ENCODE data around the gene SBF2.
"Not testable (repeated sequence)": the region's sequence is repeated elsewhere in the genome, so short reads cannot be mapped to it uniquely, and the experiment has no call there.

SBF2 gene

GRCh38 chr11:9941991-9942390 is 352.0 kb downstream of the SBF2 start:
- Histone ChIP-seq H3K79me2 (ENCODE audit: insufficient read depth, low read length) (no peaks in the 10 kb centered on the region), H3K4me3 (ENCODE audit: insufficient read depth, low read length, poor library complexity, severe bottlenecking) (no peak overlapping the region), H3K9ac (ENCODE audit: low read length) (no peak overlapping the region), H3K4me2 (ENCODE audit: low read depth, low read length, poor library complexity, severe bottlenecking) (no peak overlapping the region), H3K9me2 (replicated peaks; ENCODE audit: insufficient read depth, low read length) (no peaks in the 10 kb centered on the region), H3K36me3 (ENCODE audit: low read length) (no peaks in the 10 kb centered on the region), H3F3A (ENCODE audit: insufficient read depth) (no peaks in the 10 kb centered on the region), H2AFZ (ENCODE audit: low read depth, low read length, severe bottlenecking) (no peak overlapping the region), H4K20me1 (ENCODE audit: low read depth, low read length) (no peaks in the 10 kb centered on the region), H3K27ac (ENCODE audit: low read depth, low read length) (no peak overlapping the region), H3K9me3 (ENCODE audit: insufficient read depth, low read length) (no peaks in the 10 kb centered on the region), H3K27me3 (ENCODE audit: low read length) (no peaks in the 10 kb centered on the region)
- no peak for TF ChIP-seq CTCF (IDR thresholded peaks at IDR 0.05; ENCODE audit: insufficient read depth, low read length, poor library complexity, severe bottlenecking)
- no peak for TF ChIP-seq EZH2phosphoT487 (conservative IDR thresholded peaks at IDR 0.05; ENCODE audit: low read length)

GRCh38 chr11:9939150-9939549 is 354.9 kb downstream of the SBF2 start:
- not testable (repeated sequence) for H3K79me2 ChIP-seq (ENCODE audit: insufficient read depth, low read length); H3K9me3 ChIP-seq (ENCODE audit: insufficient read depth, low read length); H3K27me3 ChIP-seq (ENCODE audit: low read length); H4K20me1 ChIP-seq (ENCODE audit: low read depth, low read length); H3K36me3 ChIP-seq (ENCODE audit: low read length); H3K4me3 ChIP-seq (ENCODE audit: insufficient read depth, low read length, poor library complexity, severe bottlenecking); H3F3A ChIP-seq (ENCODE audit: insufficient read depth); H3K9me2 ChIP-seq (replicated peaks; ENCODE audit: insufficient read depth, low read length); H3K9ac ChIP-seq (ENCODE audit: low read length); H3K4me2 ChIP-seq (ENCODE audit: low read depth, low read length, poor library complexity, severe bottlenecking); H3K27ac ChIP-seq (ENCODE audit: low read depth, low read length); H2AFZ ChIP-seq (ENCODE audit: low read depth, low read length, severe bottlenecking)

- Histone ChIP-seq H3K36me3 (ENCODE audit: low read length) (no peaks in the 10 kb centered on the region), H3K79me2 (ENCODE audit: insufficient read depth, low read length) (no peaks in the 10 kb centered on the region), H3K4me2 (ENCODE audit: low read depth, low read length, poor library complexity, severe bottlenecking) (no peak overlapping the region), H4K20me1 (ENCODE audit: low read depth, low read length) (no peaks in the 10 kb centered on the region), H3K9ac (ENCODE audit: low read length) (no peak overlapping the region), H3K27ac (ENCODE audit: low read depth, low read length) (no peak overlapping the region), H3F3A (ENCODE audit: insufficient read depth) (no peaks in the 10 kb centered on the region), H2AFZ (ENCODE audit: low read depth, low read length, severe bottlenecking) (no peak overlapping the region), H3K27me3 (ENCODE audit: low read length) (no peaks in the 10 kb centered on the region), H3K9me2 (replicated peaks; ENCODE audit: insufficient read depth, low read length) (no peaks in the 10 kb centered on the region), H3K4me3 (ENCODE audit: insufficient read depth, low read length, poor library complexity, severe bottlenecking) (no peak overlapping the region), H3K9me3 (ENCODE audit: insufficient read depth, low read length) (no peaks in the 10 kb centered on the region)
- TF ChIP-seq CTCF (IDR thresholded peaks at IDR 0.05; ENCODE audit: insufficient read depth, low read length, poor library complexity, severe bottlenecking), result no peak
- TF ChIP-seq EZH2phosphoT487 (conservative IDR thresholded peaks at IDR 0.05; ENCODE audit: low read length), result no peak
Measured at GRCh38 chr11:9936754-9937153, 357.3 kb downstream of the SBF2 start.

GRCh38 chr11:9932843-9933242 is 361.2 kb downstream of the SBF2 start:
- H3K9me3 ChIP-seq (ENCODE audit: insufficient read depth, low read length); H3K36me3 ChIP-seq (ENCODE audit: low read length); H3K9ac ChIP-seq (ENCODE audit: low read length); H3K9me2 ChIP-seq (replicated peaks; ENCODE audit: insufficient read depth, low read length); H3K27ac ChIP-seq (ENCODE audit: low read depth, low read length); H2AFZ ChIP-seq (ENCODE audit: low read depth, low read length, severe bottlenecking); H3F3A ChIP-seq (ENCODE audit: insufficient read depth); H3K79me2 ChIP-seq (ENCODE audit: insufficient read depth, low read length); H3K4me2 ChIP-seq (ENCODE audit: low read depth, low read length, poor library complexity, severe bottlenecking); H4K20me1 ChIP-seq (ENCODE audit: low read depth, low read length); H3K27me3 ChIP-seq (ENCODE audit: low read length); H3K4me3 ChIP-seq (ENCODE audit: insufficient read depth, low read length, poor library complexity, severe bottlenecking): not testable (repeated sequence)

- H3K36me3 ChIP-seq (ENCODE audit: low read length); H3K4me2 ChIP-seq (ENCODE audit: low read depth, low read length, poor library complexity, severe bottlenecking): not testable (repeated sequence)
Measured at GRCh38 chr11:9930562-9931331, 363.3 kb downstream of the SBF2 start.

More at GRCh38 chr11:9930562-9931331, 363.3 kb downstream of the SBF2 start:
- H3K9ac ChIP-seq (ENCODE audit: low read length); H3F3A ChIP-seq (ENCODE audit: insufficient read depth); H2AFZ ChIP-seq (ENCODE audit: low read depth, low read length, severe bottlenecking); H3K9me3 ChIP-seq (ENCODE audit: insufficient read depth, low read length); H3K9me2 ChIP-seq (replicated peaks; ENCODE audit: insufficient read depth, low read length); H3K27ac ChIP-seq (ENCODE audit: low read depth, low read length); H3K27me3 ChIP-seq (ENCODE audit: low read length); H3K79me2 ChIP-seq (ENCODE audit: insufficient read depth, low read length); H4K20me1 ChIP-seq (ENCODE audit: low read depth, low read length); H3K4me3 ChIP-seq (ENCODE audit: insufficient read depth, low read length, poor library complexity, severe bottlenecking): not testable (repeated sequence)

Data from SU-DHL-6 (cell line).